ENCODE data around the gene ZBTB5.

The ZBTB5 gene

DNA sequence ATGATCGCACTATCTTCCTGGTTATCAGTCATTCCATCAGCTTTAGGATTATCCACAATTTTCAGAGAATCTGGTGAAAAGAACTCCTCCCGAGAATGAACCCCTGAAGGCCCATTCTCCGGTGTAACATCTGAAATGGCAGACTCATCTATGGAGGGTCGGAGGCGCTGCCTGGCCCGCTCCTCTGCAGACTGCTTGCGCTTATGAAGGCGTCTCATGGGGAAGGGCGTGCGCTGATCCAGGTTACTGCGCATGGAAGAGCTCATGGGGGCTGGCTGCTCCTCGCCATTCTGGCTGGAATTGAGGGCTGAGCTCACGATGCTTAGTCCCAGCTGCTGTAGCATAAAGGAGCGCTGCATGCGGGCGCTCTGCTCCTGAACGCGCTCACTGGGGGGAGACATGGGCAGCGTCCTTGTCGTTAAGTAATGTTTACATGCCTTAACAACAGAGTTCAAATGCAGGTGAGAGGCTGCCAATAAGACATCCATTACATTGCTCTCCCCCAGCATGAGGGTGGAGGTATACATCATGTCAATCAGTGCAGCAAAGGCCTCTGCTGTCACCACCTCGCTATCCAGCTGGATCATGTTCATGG is 23.4 kb downstream of the ZBTB5 start:
- no peak overlapping the region for H3K4me3 ChIP-seq (replicated peaks in 1 of 2; ENCODE audit: low read depth in 2 of 2, low read length in 2 of 2)
- DNase-seq (ENCODE audit: low read depth in 2 of 2) = no peak
- TF ChIP-seq, protein P1, sequence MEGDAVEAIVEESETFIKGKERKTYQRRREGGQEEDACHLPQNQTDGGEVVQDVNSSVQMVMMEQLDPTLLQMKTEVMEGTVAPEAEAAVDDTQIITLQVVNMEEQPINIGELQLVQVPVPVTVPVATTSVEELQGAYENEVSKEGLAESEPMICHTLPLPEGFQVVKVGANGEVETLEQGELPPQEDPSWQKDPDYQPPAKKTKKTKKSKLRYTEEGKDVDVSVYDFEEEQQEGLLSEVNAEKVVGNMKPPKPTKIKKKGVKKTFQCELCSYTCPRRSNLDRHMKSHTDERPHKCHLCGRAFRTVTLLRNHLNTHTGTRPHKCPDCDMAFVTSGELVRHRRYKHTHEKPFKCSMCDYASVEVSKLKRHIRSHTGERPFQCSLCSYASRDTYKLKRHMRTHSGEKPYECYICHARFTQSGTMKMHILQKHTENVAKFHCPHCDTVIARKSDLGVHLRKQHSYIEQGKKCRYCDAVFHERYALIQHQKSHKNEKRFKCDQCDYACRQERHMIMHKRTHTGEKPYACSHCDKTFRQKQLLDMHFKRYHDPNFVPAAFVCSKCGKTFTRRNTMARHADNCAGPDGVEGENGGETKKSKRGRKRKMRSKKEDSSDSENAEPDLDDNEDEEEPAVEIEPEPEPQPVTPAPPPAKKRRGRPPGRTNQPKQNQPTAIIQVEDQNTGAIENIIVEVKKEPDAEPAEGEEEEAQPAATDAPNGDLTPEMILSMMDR (IDR thresholded peaks at IDR 0.05; ENCODE audit: low read depth, low read length) = no peak

DNA sequence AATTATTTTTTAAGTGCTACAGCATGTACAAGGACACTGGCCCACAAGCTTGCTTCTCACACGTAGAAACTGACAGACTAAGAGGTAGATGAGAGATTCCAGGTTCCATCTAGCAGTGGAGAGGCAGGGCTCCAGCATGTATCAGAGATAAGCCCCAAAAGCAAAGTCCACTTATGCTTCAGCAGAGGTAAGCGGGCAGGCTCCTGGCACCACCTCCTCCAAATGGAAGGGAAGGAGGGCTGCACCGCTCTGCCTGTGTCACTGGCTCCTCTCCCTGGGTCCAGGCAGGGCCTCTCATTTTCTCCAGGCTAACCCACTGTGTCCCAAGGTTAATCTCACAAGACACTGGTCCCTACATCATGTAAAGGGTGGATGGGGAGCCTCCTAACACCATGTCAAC is 26.9 kb downstream of the ZBTB5 start:
- TF ChIP-seq, protein P1 (IDR thresholded peaks at IDR 0.05; ENCODE audit: low read depth, low read length) = no peak
- DNase-seq (ENCODE audit: low read depth in 2 of 2) = no peak
- no peak overlapping the region for H3K4me3 ChIP-seq (replicated peaks in 1 of 2; ENCODE audit: low read depth in 2 of 2, low read length in 2 of 2)

DNA sequence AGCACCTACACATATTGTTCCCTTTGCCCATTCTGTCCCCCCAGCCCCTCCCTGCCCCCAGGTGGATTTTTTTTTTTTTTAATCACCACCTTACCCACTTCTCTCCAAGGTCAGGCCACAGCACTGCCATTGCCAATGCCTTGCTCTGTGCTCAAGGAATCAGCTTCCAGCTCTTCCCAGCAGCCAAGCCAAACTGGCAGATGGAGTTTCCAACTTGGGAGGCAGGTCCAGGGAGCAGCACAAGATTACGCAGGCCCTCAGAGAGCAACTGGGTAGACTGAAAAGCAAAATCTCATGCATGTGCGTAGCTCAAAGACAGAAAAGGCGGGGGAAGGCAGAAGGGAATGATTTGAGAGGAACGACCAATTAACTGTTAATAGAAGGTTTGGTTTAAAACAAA is 27.6 kb downstream of the ZBTB5 start:
- H3K4me3 ChIP-seq (replicated peaks in 1 of 2; ENCODE audit: low read depth in 2 of 2, low read length in 2 of 2) = no peak overlapping the region
- DNase-seq (ENCODE audit: low read depth in 2 of 2) = no peak
- TF ChIP-seq, protein P1 (IDR thresholded peaks at IDR 0.05; ENCODE audit: low read depth, low read length) = no peak

DNA sequence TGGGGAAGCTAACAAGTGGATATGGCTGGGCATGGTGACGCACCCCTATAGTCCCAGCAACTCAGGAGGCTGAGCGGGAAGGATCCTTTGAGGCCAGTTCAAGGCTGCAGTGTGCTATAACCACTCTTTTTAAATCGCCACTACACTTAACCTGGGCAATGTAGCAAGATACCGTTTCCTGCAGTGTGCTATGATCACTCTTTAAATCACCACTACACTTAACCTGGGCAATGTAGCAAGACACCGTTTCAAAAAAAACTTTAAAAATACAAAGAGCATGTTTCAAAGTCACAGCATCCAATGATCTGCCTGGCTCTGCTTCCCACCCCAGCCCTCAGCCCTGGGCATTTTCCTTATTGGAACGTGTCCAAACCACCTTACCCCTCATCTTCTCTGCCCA is 28.2 kb downstream of the ZBTB5 start:
- DNase-seq (ENCODE audit: low read depth in 2 of 2) = no peak
- TF ChIP-seq, protein P1 (IDR thresholded peaks at IDR 0.05; ENCODE audit: low read depth, low read length) = no peak
- no peak overlapping the region for H3K4me3 ChIP-seq (replicated peaks in 1 of 2; ENCODE audit: low read depth in 2 of 2, low read length in 2 of 2)

DNA sequence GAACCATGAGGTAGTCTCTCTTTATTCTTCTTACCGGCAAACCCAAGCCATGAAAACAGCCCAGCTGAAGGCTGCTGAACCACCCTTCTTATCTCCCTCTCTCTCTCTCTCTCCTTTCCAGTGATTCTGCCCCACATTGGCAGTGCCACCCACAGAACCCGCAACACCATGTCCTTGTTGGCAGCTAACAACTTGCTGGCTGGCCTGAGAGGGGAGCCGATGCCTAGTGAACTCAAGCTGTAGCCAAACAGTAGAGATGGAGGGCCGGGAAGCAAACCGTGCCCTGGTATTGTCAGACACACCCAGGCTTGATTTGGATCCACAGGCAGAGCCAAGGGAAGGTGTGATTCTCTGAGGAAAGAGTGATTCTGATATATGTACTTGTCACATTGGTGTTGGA is 28.7 kb downstream of the ZBTB5 start:
- H3K4me3 ChIP-seq (replicated peaks in 1 of 2; ENCODE audit: low read depth in 2 of 2, low read length in 2 of 2) = no peak overlapping the region
- TF ChIP-seq, protein P1 (IDR thresholded peaks at IDR 0.05; ENCODE audit: low read depth, low read length) = no peak
- DNase-seq (ENCODE audit: low read depth in 2 of 2) = no peak

DNA sequence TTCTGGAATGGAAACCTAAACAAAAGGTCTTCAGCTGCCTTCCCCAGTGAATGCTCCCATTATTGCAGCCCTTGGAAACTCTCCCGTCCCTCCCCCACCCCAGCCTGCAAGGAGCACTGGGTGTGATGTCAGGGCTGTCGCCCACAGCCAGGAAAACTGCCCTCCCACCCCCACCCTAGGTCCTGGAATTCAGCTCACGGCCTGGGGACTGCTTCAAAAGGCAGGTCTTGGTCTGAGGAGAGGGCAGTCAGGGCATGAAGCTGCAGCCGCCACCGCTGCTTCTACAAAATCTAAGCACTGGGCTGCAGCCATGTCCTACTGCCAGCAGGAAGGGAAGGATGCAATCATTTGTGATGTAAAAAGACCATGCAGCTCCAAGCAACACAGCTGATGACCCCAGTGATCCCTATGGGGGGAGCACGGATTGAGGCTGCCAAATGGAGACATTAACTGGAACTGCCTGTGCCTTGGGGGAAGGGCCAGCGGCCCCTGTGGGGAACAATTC is 31.3 kb downstream of the ZBTB5 start:
- no peak overlapping the region for H3K4me3 ChIP-seq (replicated peaks in 1 of 2; ENCODE audit: low read depth in 2 of 2, low read length in 2 of 2)
- DNase-seq (ENCODE audit: low read depth in 2 of 2) = no peak
- TF ChIP-seq, protein P1 (IDR thresholded peaks at IDR 0.05; ENCODE audit: low read depth, low read length) = no peak

DNA sequence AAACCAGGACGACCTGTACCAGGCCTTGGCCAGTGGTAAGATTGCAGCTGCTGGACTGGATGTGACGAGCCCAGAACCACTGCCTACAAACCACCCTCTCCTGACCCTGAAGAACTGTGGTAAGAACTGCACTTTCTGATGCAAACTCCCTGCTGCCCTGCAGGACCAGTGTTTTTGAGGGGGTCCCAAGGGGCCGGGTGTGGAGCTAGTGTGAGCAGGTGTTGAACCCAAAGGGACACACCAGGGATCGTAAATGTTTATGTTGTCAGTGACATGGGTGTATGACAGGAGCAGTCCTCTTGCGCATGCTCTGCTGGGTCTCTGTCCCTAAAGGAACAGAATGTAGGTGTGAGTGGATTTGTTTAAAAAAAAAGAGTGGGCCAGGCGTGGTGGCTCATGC is 33.2 kb downstream of the ZBTB5 start:
- no peak for DNase-seq (ENCODE audit: low read depth in 2 of 2)
- no peak overlapping the region for H3K4me3 ChIP-seq (replicated peaks in 1 of 2; ENCODE audit: low read depth in 2 of 2, low read length in 2 of 2)
- TF ChIP-seq, protein P1 (IDR thresholded peaks at IDR 0.05; ENCODE audit: low read depth, low read length) = no peak

All from cardiac fibroblast (primary cell).